ENCODE measurements around the gene DPP10. TPM values are rescaled to one million over a fixed set of nuclear protein-coding genes. Genes with fewer than 3 reads are reported as not detected.

The DPP10 gene
- total RNA-seq, 4 donors from 2014 or later = 1.9 to 8.3 (median 2.9) TPM

DNA sequence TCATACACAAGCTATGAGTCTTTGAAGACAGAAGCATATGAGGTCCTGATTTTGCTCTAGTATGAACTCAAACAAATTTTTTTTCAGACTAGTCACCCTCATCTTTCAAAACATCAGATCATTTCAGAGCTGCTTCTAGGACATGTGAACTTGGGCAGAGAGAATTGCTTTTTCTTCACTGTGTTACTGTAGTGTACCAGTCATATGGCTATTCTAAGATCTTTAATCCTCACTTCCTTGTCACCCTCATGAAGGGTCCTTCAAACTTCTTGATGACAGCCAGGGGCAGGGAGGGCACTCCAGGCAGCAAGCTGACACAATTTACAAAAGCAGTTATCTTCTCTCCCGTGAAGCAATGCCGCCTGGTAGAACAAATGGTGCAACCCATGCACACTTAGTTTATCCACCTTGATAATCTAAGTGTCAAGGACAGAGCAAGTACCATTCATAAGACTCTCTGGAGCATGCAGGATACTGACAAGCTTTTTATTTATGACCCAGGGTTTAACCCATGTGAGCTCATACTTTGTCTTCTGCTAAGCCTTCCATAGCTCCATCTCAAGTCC, 200.6 kb downstream of the DPP10 start:
- peaks cover 0 to 3% (median 0%) of the 10 kb centered on the region in 4 donors for H3K9me3 ChIP-seq
- H3K4me1 ChIP-seq = no peaks in the 10 kb centered on the region
- no peaks in the 10 kb centered on the region for H3K36me3 ChIP-seq
- H3K27ac ChIP-seq = no peak overlapping the region
- TF ChIP-seq POLR2A (IDR thresholded peaks at IDR 0.05) = no peak
- TF ChIP-seq, protein P1, sequence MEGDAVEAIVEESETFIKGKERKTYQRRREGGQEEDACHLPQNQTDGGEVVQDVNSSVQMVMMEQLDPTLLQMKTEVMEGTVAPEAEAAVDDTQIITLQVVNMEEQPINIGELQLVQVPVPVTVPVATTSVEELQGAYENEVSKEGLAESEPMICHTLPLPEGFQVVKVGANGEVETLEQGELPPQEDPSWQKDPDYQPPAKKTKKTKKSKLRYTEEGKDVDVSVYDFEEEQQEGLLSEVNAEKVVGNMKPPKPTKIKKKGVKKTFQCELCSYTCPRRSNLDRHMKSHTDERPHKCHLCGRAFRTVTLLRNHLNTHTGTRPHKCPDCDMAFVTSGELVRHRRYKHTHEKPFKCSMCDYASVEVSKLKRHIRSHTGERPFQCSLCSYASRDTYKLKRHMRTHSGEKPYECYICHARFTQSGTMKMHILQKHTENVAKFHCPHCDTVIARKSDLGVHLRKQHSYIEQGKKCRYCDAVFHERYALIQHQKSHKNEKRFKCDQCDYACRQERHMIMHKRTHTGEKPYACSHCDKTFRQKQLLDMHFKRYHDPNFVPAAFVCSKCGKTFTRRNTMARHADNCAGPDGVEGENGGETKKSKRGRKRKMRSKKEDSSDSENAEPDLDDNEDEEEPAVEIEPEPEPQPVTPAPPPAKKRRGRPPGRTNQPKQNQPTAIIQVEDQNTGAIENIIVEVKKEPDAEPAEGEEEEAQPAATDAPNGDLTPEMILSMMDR (IDR thresholded peaks at IDR 0.05) = no peak
- no peak for DNase-seq
- H3K27me3 ChIP-seq = no peaks in the 10 kb centered on the region
- no peak overlapping the region for H3K4me3 ChIP-seq

DNA sequence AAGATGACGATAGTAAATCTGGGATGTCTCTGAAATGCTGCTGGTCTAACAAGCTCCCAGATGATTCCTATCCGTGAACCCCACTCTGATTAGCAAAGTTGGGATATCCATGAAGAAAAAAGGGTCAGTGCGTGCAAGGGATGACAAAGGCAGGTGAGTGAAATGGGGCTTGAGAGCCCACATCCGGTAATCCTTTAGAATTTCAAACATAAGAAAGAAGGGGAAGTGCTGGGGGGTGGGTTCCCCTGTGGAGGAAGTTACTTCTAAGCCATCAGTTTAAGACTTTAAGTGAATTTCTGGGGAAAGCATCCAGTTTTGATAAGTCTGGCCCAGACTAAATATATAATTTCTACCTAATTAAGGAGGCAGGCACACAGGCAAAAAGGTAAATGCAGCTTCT, 209.5 kb downstream of the DPP10 start:
- TF ChIP-seq, protein P1 (IDR thresholded peaks at IDR 0.05) = no peak
- no peak for TF ChIP-seq POLR2A (IDR thresholded peaks at IDR 0.05)
- H3K4me1 ChIP-seq = no peaks in the 10 kb centered on the region

DNA sequence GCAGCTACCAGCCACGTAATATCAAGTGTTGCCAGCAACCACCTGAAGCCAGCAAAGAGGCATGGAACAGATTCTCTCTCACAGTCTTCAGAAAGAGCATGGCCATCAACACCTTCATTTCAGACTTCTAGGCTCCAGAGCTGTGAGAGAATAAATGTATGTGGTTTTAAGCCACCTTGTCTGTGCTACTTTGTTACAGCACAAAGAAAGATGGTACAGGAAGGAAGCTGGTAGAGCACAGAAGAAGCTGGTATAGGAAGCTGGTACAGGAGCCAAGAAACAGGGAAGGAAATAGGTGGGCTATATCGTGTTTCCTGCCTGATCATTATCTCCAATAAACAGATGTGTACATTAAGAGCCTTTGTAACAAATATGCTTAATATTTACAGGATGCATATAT, 217.4 kb downstream of the DPP10 start:
- Histone ChIP-seq H3K27me3 (no peaks in the 10 kb centered on the region), H3K4me1 (no peaks in the 10 kb centered on the region), H3K4me3 (no peak overlapping the region), H3K36me3 (no peaks in the 10 kb centered on the region), H3K9me3 (no peaks in the 10 kb centered on the region), H3K27ac (no peak overlapping the region)
- DNase-seq = no peak
- TF ChIP-seq, protein P1 (IDR thresholded peaks at IDR 0.05) = no peak
- TF ChIP-seq POLR2A (IDR thresholded peaks at IDR 0.05) = no peak

More for the DNA sequence above, 209.5 kb downstream of the DPP10 start:
- H3K9me3 ChIP-seq = no peaks in the 10 kb centered on the region
- no peak overlapping the region for H3K27ac ChIP-seq
- no peaks in the 10 kb centered on the region for H3K36me3 ChIP-seq
- H3K27me3 ChIP-seq = no peaks in the 10 kb centered on the region
- DNase-seq = no peak
- H3K4me3 ChIP-seq = no peak overlapping the region

DNA sequence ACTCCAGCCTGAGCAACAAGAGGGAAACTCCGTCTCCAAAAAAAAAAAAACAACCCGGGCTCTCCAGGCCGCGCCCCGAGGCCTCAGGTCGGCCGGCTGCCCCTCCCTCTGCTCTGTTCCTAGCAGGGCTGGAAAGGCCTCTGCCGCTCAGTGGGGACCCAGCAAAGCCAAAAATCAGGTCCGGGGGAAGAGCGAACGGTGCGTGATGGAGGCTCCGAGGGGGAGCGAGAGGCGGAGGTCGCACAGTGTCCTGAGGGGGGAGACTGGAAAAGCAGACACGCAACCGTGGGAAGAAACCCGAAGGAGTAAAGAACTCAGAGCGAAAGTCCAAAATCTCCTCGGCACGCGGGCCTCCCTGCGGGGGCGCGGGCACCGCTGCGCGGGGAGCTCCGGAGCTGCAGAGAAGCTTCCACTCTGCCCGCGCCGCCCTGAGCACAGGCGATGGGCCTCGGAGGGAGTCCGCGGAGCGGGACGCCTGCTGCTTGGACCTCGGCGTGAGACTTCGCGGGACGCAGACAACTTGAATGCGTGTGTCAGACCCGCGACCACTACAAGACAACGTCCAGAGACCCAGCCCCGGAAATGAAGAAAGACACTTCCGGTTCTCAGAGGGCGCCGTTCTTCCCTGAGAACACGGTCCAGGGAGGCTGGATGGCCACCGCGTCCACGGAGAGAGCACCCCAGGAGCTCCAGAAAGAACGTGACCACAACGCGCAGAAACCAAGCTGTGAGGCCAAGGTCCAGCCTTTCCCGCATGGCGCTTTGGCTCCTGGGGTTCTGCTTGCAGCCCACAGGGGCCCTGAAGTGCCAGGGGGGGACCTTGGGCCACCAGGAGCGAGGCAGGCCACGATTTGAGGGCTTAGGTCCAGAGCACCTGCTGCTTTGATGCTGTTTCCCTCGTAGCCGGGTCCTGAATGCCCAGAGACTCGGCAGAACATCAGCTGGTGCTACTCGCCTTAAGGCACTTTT, 219.8 kb downstream of the DPP10 start:
- H3K9me3 ChIP-seq = no peaks in the 10 kb centered on the region
- no peaks in the 10 kb centered on the region for H3K36me3 ChIP-seq
- TF ChIP-seq, protein P1 (IDR thresholded peaks at IDR 0.05) = no peak
- no peak for TF ChIP-seq POLR2A (IDR thresholded peaks at IDR 0.05)
- no peaks in the 10 kb centered on the region for H3K27me3 ChIP-seq
- H3K27ac ChIP-seq = no peak overlapping the region
- H3K4me1 ChIP-seq = no peaks in the 10 kb centered on the region
- H3K4me3 ChIP-seq = peak overlapping the region in 3 of 4 donors; percentile 29 to 59 (median 57)
- peak in 2 of 3 donors; percentile 41 to 44 for DNase-seq

DNA sequence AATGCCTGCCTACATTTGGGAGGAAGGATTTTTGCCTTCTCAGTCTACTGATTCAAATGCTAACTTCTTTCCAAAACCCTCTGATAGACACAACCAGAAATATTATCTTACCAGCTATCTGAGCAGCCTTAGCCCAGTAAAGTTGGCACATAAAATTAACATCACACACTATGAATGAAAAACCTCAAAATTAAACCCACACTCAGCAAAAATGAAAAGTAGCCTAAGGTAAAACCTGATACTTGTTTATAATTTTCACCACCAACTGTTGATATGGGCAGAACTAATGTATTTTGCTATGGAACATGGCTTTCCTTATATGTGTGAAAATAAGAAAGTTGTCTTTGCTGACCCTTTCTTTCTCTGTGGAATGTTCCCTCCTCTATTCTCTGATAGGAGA, 226.0 kb downstream of the DPP10 start:
- TF ChIP-seq POLR2A (IDR thresholded peaks at IDR 0.05) = no peak
- TF ChIP-seq, protein P1 (IDR thresholded peaks at IDR 0.05) = no peak
- no peak for DNase-seq
- no peak overlapping the region for H3K27ac ChIP-seq
- no peak overlapping the region for H3K4me3 ChIP-seq
- no peaks in the 10 kb centered on the region for H3K9me3 ChIP-seq
- H3K27me3 ChIP-seq = no peaks in the 10 kb centered on the region
- no peaks in the 10 kb centered on the region for H3K4me1 ChIP-seq
- no peaks in the 10 kb centered on the region for H3K36me3 ChIP-seq
